Retinal pigment epithelial cell (primary cell): Measurements from ENCODE around the gene MANF.
A peak's percentile ranks its signal among the peaks of the same experiment; 100 is the strongest.

Experiments used
- DNase-seq: peaks from one replicate; pipeline ENCODE4 v3.0.0-alpha.2; 2010; ENCODE audit warnings: low read depth
- H3K4me3 ChIP-seq: 2 replicates; pipeline ENCODE4 v1.5.1; 2011; ENCODE audit warnings: mild to moderate bottlenecking, low read length, control low read depth, moderate library complexity
- TF ChIP-seq, protein P1 (sequence below): conservative IDR thresholded peaks from 2 replicates; pipeline ENCODE4 v1.5.1; 2011; ENCODE audit warnings: low read depth, low read length, control low read depth, inconsistent platforms

The MANF gene

DNA sequence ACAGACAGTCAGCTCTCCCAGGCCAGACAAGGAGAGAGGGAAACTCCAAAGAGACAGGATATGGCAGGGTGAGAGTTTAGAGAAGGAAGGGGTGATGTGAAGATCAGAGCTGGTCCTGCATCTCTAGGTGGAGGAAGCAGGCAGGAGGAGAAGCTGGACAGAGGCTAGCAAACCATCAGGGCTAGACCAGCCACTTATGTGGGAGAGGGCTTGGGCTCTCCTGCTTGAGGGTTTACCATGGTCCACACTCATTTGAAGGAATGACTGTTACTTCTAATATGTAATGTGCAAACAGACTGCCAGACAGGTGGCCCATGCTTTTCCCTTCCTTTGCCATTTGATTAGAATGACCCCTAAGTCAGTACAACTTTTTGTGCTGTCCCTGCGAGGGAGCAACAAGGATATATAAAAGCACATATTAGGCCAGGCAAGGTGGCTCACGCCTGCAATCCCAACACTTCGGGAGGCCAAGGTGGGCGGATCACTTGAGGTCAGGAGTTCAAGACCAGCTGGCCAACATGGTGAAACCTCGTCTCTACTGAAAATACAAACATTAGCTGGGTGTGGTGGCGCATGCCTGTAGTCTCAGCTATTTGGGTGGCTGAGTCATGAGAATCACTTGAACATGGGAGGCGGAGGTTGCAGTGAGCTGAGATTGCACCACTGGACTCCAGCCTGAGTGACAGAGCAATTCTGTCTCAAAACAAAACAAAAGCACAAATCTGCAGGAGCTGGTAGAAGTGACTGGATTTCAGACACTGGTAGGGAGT, 41.0 kb upstream of the MANF start:
- no peak overlapping the region for H3K4me3 ChIP-seq
- DNase-seq, result peak; percentile 34
- TF ChIP-seq, protein P1, sequence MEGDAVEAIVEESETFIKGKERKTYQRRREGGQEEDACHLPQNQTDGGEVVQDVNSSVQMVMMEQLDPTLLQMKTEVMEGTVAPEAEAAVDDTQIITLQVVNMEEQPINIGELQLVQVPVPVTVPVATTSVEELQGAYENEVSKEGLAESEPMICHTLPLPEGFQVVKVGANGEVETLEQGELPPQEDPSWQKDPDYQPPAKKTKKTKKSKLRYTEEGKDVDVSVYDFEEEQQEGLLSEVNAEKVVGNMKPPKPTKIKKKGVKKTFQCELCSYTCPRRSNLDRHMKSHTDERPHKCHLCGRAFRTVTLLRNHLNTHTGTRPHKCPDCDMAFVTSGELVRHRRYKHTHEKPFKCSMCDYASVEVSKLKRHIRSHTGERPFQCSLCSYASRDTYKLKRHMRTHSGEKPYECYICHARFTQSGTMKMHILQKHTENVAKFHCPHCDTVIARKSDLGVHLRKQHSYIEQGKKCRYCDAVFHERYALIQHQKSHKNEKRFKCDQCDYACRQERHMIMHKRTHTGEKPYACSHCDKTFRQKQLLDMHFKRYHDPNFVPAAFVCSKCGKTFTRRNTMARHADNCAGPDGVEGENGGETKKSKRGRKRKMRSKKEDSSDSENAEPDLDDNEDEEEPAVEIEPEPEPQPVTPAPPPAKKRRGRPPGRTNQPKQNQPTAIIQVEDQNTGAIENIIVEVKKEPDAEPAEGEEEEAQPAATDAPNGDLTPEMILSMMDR, result no peak

DNA sequence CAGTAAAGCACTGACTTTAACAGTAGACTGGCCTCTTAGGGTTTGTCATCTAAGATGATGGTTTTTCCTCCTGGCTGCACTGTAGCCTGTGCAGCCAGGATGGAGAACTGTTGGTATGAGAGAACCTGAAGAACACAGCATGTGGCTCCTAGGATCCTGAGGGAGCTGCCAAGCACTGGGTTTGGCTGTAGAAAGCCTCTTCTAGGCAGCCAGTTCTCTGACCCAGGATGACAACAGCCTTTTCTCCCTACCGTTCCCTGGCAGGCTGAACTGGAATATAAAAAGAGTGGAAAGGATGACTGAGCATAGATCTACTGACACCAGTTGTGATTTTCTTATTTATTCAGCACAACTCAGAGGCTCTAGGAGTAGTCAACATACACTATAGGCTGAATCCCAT, 34.3 kb upstream of the MANF start:
- H3K4me3 ChIP-seq, result no peak overlapping the region
- DNase-seq, result no peak
- TF ChIP-seq, protein P1, result no peak

DNA sequence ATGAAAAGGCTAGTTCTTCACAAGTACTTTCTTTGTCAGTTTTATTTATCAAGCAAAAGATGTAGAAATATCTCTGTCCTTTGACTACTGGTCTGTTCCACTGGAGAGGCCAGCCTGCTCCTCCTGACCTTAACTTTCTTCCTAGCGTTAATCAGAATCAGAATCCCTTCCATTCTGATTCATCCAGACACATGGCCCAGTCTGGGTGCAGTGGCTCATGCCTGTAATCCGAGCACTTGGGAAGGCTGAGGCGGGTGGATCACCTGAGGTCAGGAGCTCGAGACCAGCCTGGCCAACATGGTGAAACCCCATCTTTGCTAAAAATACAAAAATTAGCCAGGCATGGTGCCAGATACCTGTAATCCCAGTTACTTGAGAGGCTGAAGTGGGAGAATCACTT, 32.0 kb upstream of the MANF start:
- TF ChIP-seq, protein P1, result no peak
- DNase-seq, result no peak

DNA sequence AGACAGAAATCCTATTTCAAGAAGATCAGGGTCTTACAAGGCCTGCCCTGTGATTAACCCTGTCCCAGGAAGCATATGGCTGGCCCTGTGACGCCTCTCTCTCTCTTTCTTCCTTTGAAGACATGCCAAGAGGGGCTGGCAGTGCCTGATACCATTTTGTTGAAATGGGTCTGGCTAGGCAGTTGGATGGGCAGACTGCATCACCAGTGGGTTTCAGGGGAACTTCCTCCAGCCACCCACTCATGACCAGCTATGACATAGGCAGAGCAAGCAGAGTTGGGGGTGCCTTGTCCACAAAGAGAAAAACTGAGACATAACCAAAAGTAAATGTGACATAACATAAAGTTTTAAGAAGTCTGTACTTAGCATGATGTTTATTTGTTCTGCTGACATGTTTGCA, 31.4 kb upstream of the MANF start:
- TF ChIP-seq, protein P1, result no peak
- no peak for DNase-seq
- no peak overlapping the region for H3K4me3 ChIP-seq

More for the DNA sequence above, 32.0 kb upstream of the MANF start:
- H3K4me3 ChIP-seq, result no peak overlapping the region

DNA sequence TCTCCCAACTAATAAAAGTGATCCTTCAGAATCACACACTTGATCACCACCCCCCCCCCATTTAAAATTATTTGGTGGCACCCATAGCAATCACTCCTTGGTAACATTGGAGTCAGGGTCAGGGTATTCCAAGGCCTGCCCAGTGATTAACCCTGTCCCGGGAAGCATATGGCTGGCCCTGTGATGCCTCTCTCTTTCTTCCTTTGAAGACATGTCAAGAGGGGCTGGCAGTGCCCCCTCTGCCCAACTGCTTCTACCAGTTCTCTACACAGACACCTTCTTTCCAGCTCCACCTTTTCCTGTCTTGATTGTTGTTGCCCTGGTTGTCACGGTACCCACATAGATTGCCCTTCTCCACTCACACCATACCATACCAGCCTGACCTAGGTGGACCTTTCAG, 30.9 kb upstream of the MANF start:
- H3K4me3 ChIP-seq, result no peak overlapping the region
- DNase-seq, result no peak
- TF ChIP-seq, protein P1, result no peak

DNA sequence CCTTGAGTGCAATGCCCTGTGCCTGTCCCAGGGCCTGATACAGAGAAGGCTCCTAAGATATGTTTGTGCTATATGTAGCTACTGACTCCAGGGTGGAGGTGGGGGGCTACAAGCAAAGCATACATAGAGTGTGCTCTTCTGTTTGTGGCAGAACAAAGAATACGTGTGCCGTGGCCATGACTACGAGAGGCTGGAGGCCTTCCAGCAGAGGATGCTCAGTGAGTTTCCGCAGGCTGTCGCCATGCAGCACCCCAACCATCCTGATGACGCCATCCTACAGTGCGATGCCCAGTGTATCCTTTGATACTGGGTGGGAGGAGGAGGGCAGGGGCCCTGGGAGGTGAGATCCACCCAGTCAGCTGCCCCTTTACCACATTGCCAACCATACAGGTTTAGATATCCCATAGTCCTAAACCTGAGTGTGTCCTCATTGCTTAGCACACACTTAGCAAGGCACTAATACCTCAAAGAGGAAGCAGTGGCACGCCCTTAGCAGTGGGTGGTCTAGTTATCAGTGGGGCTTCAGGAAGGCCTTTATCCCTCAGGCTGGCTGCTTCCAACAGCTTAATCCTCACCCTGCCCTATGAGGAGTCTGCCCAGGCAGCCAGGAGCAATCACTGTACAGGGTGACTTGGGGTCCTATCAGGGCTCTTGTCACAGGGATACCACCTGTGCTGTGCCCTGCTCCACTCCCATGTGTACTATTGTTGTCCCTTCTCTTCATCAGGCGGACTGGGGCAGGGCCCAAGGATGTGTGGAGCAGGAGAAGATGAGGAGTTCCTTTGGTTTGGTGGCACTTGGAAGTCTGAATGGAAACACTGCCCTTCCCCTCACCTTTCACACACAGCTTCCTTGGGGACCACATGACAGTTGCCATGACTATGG, 30.1 kb upstream of the MANF start:
- no peak for DNase-seq
- no peak overlapping the region for H3K4me3 ChIP-seq
- TF ChIP-seq, protein P1, result no peak
